Activated CD8-positive, alpha-beta memory T cell treated with anti-CD3 and anti-CD28 coated beads for 48 hours (primary cell): ENCODE results near the gene TRAIP.
A peak's percentile ranks its signal among the peaks of the same experiment; 100 is the strongest.
"Not testable (repeated sequence)": the region's sequence is repeated elsewhere in the genome, so short reads cannot be mapped to it uniquely, and the experiment has no call there.

ENCODE experiments used
- DNase-seq, 3 experiments: peaks; one replicate each; pipeline ENCODE4 v3.0.0-alpha.2; 2020; ENCODE audit warnings: low read depth in 2 of 3, low spot score in 2 of 3

TRAIP gene

GRCh38 chr3:49856181-49857005, at the start of gene TRAIP:
Gene TRAIP (minus strand): TSS chr3:49856564. CDS start chr3:49856453, 111 bp downstream.
- DNase-seq: peak; percentile 82 to 92 (median 91)

- DNase-seq: not testable (repeated sequence)
Measured at GRCh38 chr3:49904448-49904847, 48.1 kb upstream of the TRAIP start.

GRCh38 chr3:49903451-49904424, 47.4 kb upstream of the TRAIP start, which contains the start of gene MST1R:
Gene MST1R (minus strand): TSS chr3:49903873. CDS start chr3:49903609, 264 bp downstream.
- peak; percentile 65 to 69 (median 67) for DNase-seq

GRCh38 chr3:49902511-49903345, 46.4 kb upstream of the TRAIP start:
- no peak for DNase-seq

GRCh38 chr3:49901366-49902339, 45.3 kb upstream of the TRAIP start:
- no peak for DNase-seq

- no peak for DNase-seq
Measured at GRCh38 chr3:49900491-49901153, 44.3 kb upstream of the TRAIP start.

- no peak for DNase-seq
Measured at GRCh38 chr3:49899815-49900214, 43.5 kb upstream of the TRAIP start.

- no peak for DNase-seq
Measured at GRCh38 chr3:49898991-49899390, 42.6 kb upstream of the TRAIP start.

GRCh38 chr3:49896345-49896744, 40.0 kb upstream of the TRAIP start:
- no peak for DNase-seq

GRCh38 chr3:49895791-49896190, 39.4 kb upstream of the TRAIP start:
- no peak for DNase-seq

- no peak for DNase-seq
Measured at GRCh38 chr3:49889296-49889695, 32.9 kb upstream of the TRAIP start.

- no peak for DNase-seq
Measured at GRCh38 chr3:49886922-49887265, 30.5 kb upstream of the TRAIP start.

GRCh38 chr3:49883998-49884397, 27.6 kb upstream of the TRAIP start:
- DNase-seq: no peak

- DNase-seq: no peak
Measured at GRCh38 chr3:49882166-49882565, 25.8 kb upstream of the TRAIP start.

GRCh38 chr3:49880581-49881315, 24.4 kb upstream of the TRAIP start:
- DNase-seq: no peak

GRCh38 chr3:49879721-49880120, 23.4 kb upstream of the TRAIP start:
- DNase-seq: no peak

GRCh38 chr3:49878686-49879085, 22.3 kb upstream of the TRAIP start:
- DNase-seq: no peak

GRCh38 chr3:49877716-49878115, 21.4 kb upstream of the TRAIP start:
- DNase-seq: no peak

GRCh38 chr3:49876567-49876966, 20.2 kb upstream of the TRAIP start:
- no peak for DNase-seq
